Liver (tissue), 9 donors: ENCODE data around the gene NOL9. TPM values are rescaled to one million over a fixed set of nuclear protein-coding genes. Genes with fewer than 3 reads are reported as not detected.

Source experiments
- DNase-seq: peaks from one replicate; pipeline ENCODE4 v3.0.0-alpha.2; 2017; ENCODE audit warnings: low spot score
- H3K27ac ChIP-seq, 2 donors: one replicate each; pipeline ENCODE4 v1.7.0; 2013; ENCODE audit warnings: inconsistent platforms in 2 of 2, low read length in 2 of 2, control low read depth in 1 of 2, low read depth in 1 of 2, mild to moderate bottlenecking in 1 of 2
- H3K27me3 ChIP-seq, 4 donors: one replicate each; pipeline versions ENCODE4 v1.6.1 to v1.7.0; 2013; ENCODE audit warnings: low read length in 3 of 4, inconsistent platforms in 1 of 4, mild to moderate bottlenecking in 1 of 4, moderate library complexity in 1 of 4; ENCODE audit not compliant: control insufficient read depth in 4 of 4, insufficient read depth in 4 of 4
- H3K36me3 ChIP-seq, 4 donors: one replicate each; pipeline versions ENCODE4 v1.6.1 to v1.7.0; 2013; ENCODE audit warnings: low read length in 3 of 4, mild to moderate bottlenecking in 3 of 4, low read depth in 1 of 4, moderate library complexity in 1 of 4; ENCODE audit not compliant: control insufficient read depth in 4 of 4, insufficient read depth in 3 of 4
- H3K4me1 ChIP-seq, 4 donors: one replicate each; pipeline versions ENCODE4 v1.6.1 to v1.7.0; 2013; ENCODE audit warnings: low read length in 3 of 4, mild to moderate bottlenecking in 3 of 4, moderate library complexity in 1 of 4; ENCODE audit not compliant: control insufficient read depth in 4 of 4, insufficient read depth in 4 of 4
- H3K4me3 ChIP-seq, 3 donors: one replicate each; pipeline versions ENCODE4 v1.6.1 to v1.7.0; 2013; ENCODE audit warnings: low read length in 3 of 3, control low read depth in 1 of 3, low read depth in 1 of 3, mild to moderate bottlenecking in 1 of 3
- H3K9ac ChIP-seq, 2 donors: one replicate each; pipeline ENCODE4 v1.7.0; 2013; ENCODE audit warnings: low read length in 2 of 2, mild to moderate bottlenecking in 2 of 2, moderate library complexity in 2 of 2, control low read depth in 1 of 2, low read depth in 1 of 2
- H3K9me3 ChIP-seq, 4 donors: one replicate each; pipeline versions ENCODE4 v1.6.1 to v1.7.0; 2013; ENCODE audit warnings: low read length in 3 of 4; ENCODE audit not compliant: control insufficient read depth in 4 of 4
- EGR1 ChIP-seq, 2 donors: IDR thresholded peaks; 2 replicates each; pipeline ENCODE4 v1.6.1; 2016 to 2018; ENCODE audit warnings: antibody characterized with exemption in 2 of 2, low read depth in 2 of 2
- FOXA1 ChIP-seq: IDR thresholded peaks from 2 replicates; pipeline ENCODE4 v1.6.1; 2016; ENCODE audit warnings: antibody characterized with exemption
- FOXA2 ChIP-seq: IDR thresholded peaks from 2 replicates; pipeline ENCODE4 v1.6.1; 2016; ENCODE audit warnings: antibody characterized with exemption
- HNF4A ChIP-seq, 2 donors: conservative IDR thresholded peaks; 2 replicates each; pipeline ENCODE4 v1.6.1; 2016; ENCODE audit warnings: antibody characterized with exemption in 2 of 2, mild to moderate bottlenecking in 2 of 2
- HNF4G ChIP-seq: IDR thresholded peaks from 2 replicates; pipeline ENCODE4 v1.6.1; 2016; ENCODE audit warnings: antibody characterized with exemption
- JUND ChIP-seq, 2 donors: IDR thresholded peaks; 2 replicates each; pipeline ENCODE4 v1.6.1; 2016; ENCODE audit warnings: antibody characterized with exemption in 2 of 2
- RAD21 ChIP-seq, 2 donors: IDR thresholded peaks; 2 replicates each; pipeline ENCODE4 v1.6.1; 2016; ENCODE audit warnings: antibody characterized with exemption in 2 of 2, mild to moderate bottlenecking in 2 of 2
- YY1 ChIP-seq: IDR thresholded peaks from 2 replicates; pipeline ENCODE4 v1.6.1; 2016; ENCODE audit warnings: antibody characterized with exemption, mild to moderate bottlenecking
- WGBS: extraction: QIAGEN DNeasy Blood & Tissue Kit; methylation state at CpG from one replicate; pipeline ENCODE4 v1.1.7; 2013; 5-methylcytosine and 5-hydroxymethylcytosine counted together
- polyA plus RNA-seq, 2 donors: library from polyadenylated mRNA; stranded (reverse) in 1 of 2; unstranded in 1 of 2; fragments of 200-250 nt in 1 of 2; fragments of >200 nt in 1 of 2; fragmentation: Nextera tagmentation in 1 of 2; extraction: Ambion mirVana in 1 of 2; gene quantifications; one replicate each; pipeline versions ENCODE4 v1.2.1 to v1.2.3, GENCODE V29; 2013 to 2015
- total RNA-seq, 2 donors: library from RNA; depleted of rRNA; stranded (reverse); fragments of >200 nt; gene quantifications; one replicate each; pipeline ENCODE4 v1.2.3, GENCODE V29; 2014
- TF ChIP-seq, protein P1 (sequence below): fragments of 150-350 bp; IDR thresholded peaks from 2 replicates; pipeline ENCODE4 v1.5.1; 2017; ENCODE audit warnings: improper control_type of control experiment, low read depth, low read length; ENCODE audit not compliant: missing input control
- TF ChIP-seq, protein P2 (sequence below): IDR thresholded peaks from 2 replicates; pipeline ENCODE4 v1.6.1; 2016; ENCODE audit warnings: antibody characterized with exemption, mild to moderate bottlenecking
- TF ChIP-seq, protein P3 (sequence below): IDR thresholded peaks from 2 replicates; pipeline ENCODE4 v1.6.1; 2016; ENCODE audit warnings: antibody characterized with exemption
- donor health status: healthy.
- donor health status: healthy.
- donor health status: healthy.
- donor health status: healthy.
- donor health status: healthy.

Gene NOL9
- total and polyA plus RNA-seq, 4 donors, result 2.1 to 15.1 (median 9.4) TPM

DNA sequence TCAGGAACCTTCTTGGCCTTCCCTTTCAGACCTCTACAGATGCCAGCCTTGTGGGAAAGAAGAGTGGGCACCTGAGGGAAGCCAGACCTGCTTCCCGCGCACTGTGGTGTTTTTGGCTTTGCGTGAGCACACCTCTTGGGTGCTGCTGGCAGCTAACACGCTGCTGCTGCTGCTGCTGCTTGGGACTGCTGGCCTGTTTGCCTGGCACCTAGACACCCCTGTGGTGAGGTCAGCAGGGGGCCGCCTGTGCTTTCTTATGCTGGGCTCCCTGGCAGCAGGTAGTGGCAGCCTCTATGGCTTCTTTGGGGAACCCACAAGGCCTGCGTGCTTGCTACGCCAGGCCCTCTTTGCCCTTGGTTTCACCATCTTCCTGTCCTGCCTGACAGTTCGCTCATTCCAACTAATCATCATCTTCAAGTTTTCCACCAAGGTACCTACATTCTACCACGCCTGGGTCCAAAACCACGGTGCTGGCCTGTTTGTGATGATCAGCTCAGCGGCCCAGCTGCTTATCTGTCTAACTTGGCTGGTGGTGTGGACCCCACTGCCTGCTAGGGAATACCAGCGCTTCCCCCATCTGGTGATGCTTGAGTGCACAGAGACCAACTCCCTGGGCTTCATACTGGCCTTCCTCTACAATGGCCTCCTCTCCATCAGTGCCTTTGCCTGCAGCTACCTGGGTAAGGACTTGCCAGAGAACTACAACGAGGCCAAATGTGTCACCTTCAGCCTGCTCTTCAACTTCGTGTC, 24.5 kb upstream of the NOL9 start:
- Histone ChIP-seq H3K27ac (peak overlapping the region; percentile 88 to 97), H3K36me3 (no peaks in the 10 kb centered on the region), H3K4me3 (no peak overlapping the region), H3K27me3 (no peaks in the 10 kb centered on the region), H3K9ac (peak overlapping the region in 1 of 2 donors; percentile 30), H3K9me3 (no peaks in the 10 kb centered on the region), H3K4me1 (peaks cover 16 to 46% (median 36%) of the 10 kb centered on the region in 4 donors)
- no peak for TF ChIP-seq YY1
- TF ChIP-seq, protein P1, sequence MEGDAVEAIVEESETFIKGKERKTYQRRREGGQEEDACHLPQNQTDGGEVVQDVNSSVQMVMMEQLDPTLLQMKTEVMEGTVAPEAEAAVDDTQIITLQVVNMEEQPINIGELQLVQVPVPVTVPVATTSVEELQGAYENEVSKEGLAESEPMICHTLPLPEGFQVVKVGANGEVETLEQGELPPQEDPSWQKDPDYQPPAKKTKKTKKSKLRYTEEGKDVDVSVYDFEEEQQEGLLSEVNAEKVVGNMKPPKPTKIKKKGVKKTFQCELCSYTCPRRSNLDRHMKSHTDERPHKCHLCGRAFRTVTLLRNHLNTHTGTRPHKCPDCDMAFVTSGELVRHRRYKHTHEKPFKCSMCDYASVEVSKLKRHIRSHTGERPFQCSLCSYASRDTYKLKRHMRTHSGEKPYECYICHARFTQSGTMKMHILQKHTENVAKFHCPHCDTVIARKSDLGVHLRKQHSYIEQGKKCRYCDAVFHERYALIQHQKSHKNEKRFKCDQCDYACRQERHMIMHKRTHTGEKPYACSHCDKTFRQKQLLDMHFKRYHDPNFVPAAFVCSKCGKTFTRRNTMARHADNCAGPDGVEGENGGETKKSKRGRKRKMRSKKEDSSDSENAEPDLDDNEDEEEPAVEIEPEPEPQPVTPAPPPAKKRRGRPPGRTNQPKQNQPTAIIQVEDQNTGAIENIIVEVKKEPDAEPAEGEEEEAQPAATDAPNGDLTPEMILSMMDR, result no peak
- TF ChIP-seq EGR1 (IDR thresholded peaks at IDR 0.05; ENCODE audit: low read depth in 2 of 2), result no peak
- TF ChIP-seq FOXA1, result no peak
- no peak for TF ChIP-seq FOXA2
- TF ChIP-seq RAD21 (IDR thresholded peaks at IDR 0.05), result no peak
- TF ChIP-seq, protein P2, sequence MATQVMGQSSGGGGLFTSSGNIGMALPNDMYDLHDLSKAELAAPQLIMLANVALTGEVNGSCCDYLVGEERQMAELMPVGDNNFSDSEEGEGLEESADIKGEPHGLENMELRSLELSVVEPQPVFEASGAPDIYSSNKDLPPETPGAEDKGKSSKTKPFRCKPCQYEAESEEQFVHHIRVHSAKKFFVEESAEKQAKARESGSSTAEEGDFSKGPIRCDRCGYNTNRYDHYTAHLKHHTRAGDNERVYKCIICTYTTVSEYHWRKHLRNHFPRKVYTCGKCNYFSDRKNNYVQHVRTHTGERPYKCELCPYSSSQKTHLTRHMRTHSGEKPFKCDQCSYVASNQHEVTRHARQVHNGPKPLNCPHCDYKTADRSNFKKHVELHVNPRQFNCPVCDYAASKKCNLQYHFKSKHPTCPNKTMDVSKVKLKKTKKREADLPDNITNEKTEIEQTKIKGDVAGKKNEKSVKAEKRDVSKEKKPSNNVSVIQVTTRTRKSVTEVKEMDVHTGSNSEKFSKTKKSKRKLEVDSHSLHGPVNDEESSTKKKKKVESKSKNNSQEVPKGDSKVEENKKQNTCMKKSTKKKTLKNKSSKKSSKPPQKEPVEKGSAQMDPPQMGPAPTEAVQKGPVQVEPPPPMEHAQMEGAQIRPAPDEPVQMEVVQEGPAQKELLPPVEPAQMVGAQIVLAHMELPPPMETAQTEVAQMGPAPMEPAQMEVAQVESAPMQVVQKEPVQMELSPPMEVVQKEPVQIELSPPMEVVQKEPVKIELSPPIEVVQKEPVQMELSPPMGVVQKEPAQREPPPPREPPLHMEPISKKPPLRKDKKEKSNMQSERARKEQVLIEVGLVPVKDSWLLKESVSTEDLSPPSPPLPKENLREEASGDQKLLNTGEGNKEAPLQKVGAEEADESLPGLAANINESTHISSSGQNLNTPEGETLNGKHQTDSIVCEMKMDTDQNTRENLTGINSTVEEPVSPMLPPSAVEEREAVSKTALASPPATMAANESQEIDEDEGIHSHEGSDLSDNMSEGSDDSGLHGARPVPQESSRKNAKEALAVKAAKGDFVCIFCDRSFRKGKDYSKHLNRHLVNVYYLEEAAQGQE, result no peak
- TF ChIP-seq HNF4G, result no peak
- no peak for TF ChIP-seq HNF4A (conservative IDR thresholded peaks at IDR 0.05)
- TF ChIP-seq JUND (IDR thresholded peaks at IDR 0.05), result no peak
- 91% methylated on average over 14 of the region's 14 CpGs for WGBS
- no peak for DNase-seq

GRCh38 chr1:6577831-6578525, 23.7 kb upstream of the NOL9 start:
- H3K4me3 ChIP-seq, result no peak overlapping the region
- H3K27ac ChIP-seq, result no peak overlapping the region
- no peaks in the 10 kb centered on the region for H3K9me3 ChIP-seq
- no peak for DNase-seq
- peaks cover 16 to 44% (median 35%) of the 10 kb centered on the region in 4 donors for H3K4me1 ChIP-seq
- no peak for TF ChIP-seq FOXA2
- TF ChIP-seq, protein P3, sequence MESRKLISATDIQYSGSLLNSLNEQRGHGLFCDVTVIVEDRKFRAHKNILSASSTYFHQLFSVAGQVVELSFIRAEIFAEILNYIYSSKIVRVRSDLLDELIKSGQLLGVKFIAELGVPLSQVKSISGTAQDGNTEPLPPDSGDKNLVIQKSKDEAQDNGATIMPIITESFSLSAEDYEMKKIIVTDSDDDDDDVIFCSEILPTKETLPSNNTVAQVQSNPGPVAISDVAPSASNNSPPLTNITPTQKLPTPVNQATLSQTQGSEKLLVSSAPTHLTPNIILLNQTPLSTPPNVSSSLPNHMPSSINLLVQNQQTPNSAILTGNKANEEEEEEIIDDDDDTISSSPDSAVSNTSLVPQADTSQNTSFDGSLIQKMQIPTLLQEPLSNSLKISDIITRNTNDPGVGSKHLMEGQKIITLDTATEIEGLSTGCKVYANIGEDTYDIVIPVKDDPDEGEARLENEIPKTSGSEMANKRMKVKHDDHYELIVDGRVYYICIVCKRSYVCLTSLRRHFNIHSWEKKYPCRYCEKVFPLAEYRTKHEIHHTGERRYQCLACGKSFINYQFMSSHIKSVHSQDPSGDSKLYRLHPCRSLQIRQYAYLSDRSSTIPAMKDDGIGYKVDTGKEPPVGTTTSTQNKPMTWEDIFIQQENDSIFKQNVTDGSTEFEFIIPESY, result no peak
- no peak for TF ChIP-seq FOXA1
- H3K9ac ChIP-seq, result no peak overlapping the region
- no peaks in the 10 kb centered on the region for H3K27me3 ChIP-seq
- no peaks in the 10 kb centered on the region for H3K36me3 ChIP-seq
- WGBS, result 86% methylated on average over 6 of the region's 6 CpGs
